ENCODE results near the gene GALNT14.

GALNT14 gene

DNA sequence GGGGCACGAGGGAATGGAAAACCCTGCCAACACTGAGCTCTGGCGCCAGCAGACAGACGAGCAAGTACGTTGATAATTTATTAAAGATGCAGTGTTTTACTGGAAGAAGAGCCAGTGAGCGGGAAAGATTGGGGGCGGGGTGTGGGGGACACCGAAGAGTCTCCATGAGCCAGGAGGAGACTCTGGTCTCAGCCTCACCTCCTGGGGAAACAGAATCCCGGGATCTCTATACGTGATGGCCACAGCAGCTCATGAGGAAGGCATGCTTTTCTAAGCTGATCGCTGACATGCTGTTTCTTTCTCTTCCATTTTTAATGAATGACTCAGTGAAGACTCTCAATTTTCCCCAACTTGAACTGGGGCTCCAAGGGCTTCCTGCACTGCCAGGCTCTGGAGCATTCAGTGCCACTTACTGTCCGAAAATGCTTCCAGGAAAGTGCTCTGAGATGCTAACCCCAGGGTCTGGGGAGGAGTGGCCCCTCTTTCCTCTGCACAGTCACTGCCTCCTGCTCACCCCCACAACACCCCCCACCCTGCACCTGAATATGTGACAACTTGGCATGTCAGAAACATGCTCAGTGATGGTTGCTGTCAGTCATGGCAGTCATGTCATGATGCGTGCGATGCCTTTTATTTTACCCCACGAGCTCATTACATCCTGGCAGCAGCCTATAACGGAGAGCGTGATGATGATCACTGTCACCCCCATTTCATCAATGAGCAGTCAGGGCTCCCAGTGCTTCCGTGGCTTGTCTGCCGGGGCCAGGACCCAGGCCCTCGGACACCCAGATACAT is 166.8 kb downstream of the GALNT14 start:
- DNase-seq: no peak

DNA sequence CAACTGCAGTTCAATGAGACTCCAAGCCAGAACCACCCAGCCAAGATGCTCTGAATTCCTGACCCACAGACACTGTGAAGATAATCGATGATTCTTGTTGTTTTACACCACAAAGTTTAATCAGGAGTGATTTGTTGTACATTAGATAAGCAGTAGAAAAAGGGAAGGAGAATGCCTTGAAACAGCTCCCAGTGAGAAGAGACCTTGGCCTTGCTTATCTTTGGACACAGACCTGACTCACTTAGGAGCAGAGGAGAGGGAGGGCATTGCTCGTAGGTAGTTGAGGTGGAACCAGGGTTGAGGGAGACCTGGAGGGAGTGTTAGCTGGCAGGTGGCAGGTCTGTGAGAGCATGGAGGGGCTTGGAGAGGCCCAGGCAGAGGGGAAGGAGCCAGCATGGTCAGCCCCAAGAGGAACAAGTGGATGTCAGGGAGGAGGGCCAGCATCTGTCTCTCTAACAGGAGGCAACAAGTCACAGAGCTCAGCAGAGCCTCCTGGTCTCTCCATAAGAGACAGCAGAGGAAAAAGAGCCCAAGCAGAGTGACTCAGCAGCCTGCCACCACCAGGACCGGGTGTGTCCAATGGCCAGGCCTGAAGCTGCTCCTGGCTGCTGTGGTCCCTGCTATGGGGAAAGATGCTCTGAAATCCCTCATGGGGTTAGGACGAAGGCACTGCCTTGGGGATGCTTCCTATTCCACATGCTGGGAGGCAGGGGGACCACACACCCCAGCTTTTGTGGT is 169.4 kb downstream of the GALNT14 start:
- DNase-seq: no peak

DNA sequence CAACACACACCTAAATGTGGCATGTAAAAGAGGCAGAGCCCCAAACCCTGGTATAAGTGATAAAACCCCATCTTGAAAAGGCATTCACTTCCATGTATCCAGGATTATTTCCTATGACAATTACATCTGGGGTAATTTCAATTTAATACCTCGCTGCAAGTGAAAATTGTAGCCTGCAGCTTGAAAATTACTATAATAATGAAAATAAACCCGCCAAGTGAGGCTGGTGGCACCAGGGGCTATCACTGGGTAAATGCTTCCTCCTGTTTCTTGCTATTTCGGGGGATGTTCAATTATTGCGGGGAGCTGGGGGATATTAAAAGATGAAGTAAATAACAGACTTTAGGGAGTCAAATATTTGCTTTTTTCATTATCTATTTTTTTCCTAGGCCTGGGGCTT is 171.5 kb downstream of the GALNT14 start:
- DNase-seq: no peak

DNA sequence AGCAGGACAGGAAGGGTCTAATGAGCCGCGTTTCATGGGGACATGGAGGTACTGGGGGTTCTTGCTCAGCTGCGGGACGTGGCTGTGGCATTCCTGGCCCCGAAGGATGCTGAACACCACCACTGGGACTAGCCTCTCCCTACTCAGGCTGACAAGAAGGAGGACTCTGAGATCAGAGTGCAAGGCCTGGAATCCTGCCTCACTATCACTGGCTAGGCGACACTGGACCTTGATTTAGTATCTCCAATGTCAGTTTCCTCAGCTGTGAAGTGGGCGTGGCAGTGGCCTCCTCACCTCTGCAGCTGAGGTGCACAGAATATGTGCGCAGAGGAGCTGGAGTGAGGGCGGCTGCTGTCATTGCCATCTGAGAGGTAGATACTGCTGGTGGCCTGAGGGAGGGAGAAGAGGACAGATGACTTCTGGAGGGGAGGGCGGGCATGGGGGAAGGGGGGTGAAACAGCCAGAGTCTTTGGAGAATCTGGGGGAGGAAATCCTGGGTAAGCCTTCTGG is 173.2 kb downstream of the GALNT14 start:
- no peak for DNase-seq

DNA sequence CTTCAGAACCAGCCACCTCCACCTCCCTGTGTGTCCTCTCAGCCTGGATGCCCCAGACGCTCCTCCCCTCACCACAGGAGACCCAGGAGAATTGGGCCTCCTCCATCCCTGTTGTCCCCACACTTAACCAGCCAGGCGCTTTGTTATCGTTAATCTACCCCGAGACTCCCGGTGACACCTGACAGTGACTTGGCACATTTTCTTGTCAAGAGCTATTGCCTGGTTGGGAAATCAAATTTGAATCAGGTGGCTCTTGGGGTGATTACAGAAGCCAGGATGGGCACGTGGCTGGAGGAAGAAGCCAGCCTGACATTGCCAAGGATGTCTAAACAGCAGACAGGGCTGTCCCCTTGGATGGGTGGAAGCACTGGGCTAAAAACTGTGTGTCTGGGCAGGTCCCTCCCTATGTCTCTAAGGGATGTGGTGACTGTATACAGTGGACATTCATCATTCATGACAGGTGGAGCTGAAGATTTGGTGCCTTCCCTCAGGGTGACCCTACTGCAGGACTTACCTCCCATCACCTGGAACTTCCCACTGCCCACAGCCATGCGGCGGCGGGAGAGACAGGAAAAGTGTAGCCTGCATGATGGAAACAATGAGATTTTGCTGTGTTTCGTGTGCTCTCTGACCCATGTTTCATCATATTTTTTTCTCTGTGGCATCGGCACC is 173.8 kb downstream of the GALNT14 start:
- no peak for DNase-seq

DNA sequence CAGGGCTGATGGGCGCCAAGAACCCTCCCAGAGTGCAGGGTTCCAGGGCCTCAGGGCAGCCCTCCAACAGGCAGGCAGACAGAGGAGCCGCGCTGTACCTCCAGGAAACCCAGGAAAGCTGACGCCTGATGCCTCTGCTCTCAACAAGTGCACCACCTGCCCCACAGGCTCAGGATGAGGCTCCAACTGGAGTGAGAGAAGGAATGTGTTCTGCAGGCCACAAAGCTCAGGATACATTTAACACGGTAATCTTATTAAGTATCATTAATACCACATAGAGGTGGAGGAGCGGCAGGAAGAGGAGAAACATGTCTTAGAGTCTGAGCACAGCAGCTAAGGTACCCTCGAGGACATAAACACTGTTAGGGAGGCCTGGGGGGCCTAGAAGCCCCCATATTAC is 175.1 kb downstream of the GALNT14 start:
- DNase-seq: no peak

DNA sequence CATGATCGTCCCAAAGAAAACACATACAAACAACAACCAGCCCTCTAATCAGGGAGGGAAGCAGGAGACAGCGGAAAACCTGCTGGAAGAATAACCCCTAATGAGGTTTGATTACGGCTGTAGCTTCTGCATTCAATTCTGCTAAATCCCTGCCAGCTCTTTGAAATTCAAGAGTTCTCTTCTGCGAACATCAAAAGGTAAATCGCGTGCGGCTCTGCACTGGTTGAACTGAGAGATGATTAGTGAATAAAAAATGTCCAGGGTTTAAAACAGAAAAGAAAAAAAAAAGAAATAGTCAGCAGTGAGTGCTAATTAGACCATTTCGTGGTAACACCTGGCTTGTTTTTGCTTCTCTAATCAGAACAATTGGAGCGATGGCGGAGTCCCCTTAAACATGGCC is 178.0 kb downstream of the GALNT14 start:
- no peak for DNase-seq

DNA sequence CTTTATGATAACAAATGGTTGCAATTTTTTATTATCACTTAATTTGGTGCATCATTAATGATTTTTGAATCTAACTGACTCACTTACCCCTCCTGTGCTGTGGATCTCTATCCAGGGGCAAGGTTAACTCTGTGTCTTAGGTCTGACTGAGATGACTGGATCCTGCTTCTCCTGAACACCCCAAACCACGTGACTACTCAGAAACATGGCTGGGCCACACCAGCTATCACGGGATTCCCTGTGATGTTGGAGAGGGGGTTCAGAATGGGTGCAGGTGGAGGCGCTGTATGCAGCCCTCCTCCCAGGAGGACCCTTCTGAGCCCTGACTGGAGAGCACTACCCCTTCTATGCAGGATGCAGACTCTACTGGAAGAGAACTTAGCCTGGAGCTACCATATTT is 178.6 kb downstream of the GALNT14 start:
- DNase-seq: no peak

DNA sequence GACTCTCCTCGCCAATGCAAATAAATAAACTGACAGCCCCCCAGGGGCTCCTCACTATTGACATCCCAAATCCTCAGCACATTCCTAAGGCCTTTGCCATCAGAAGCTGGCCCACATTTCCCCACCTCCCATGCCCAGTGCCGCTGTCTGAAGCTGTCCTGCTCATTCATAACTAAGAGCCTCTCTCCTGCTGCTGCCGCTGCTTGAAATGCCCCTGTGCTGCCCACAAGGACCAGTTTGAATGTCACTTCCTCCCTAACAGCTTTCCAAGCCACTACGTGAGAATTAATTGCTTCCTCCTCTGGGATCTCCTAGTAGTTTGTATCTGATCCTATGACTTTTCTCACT is 179.3 kb downstream of the GALNT14 start:
- no peak for DNase-seq

DNA sequence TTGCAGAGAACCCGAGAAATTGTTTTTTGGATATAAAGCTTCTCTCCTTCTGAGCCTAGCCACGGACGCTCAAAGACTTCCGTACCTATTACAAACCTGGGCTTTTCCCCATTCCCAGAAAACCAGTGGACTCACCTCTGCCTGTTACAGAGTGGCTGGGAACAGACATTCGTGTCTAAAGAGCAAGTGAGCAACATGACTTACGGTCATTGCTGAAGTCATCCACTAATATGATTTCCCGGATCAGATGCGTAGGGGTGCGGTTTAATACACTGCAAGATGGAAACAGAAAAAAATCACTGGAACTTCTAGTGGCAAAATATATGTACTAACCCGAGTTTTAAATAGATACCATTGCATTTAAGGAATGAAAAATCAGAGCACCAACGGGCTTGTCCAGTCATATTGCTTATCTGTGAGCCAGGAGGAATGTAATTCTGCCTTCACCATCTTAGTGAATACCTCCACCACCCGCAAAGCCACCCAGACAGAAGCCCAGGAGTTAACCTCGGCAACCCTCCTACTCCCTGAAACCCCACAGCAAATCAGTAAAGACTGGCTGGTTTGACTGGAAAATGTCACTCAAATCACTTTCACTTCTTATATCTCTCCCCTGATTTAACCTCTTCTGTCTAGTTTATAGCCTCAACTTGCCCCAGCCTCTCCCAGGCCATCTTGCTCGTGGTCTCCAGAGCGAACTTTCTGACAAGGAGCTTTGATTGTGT is 179.9 kb downstream of the GALNT14 start:
- DNase-seq: no peak

DNA sequence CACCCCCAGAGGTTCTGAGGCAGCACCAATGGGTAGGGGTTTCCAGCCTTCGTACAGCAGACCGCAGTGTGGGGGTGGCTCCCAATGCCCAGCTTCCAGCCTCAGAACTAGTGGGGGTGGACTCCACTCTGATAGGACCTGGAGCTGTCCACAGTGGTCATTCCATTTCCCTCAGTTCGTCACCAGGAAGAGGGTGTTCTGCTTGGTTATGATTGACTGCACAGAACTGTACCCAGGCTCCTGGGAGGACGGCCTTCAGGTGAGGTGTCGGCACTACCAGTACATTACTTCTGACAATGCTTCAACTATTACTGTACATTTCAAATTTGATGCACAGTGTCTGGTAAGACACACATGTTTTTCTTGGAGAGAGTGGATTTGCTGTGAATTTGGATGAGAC is 180.6 kb downstream of the GALNT14 start:
- no peak for DNase-seq

DNA sequence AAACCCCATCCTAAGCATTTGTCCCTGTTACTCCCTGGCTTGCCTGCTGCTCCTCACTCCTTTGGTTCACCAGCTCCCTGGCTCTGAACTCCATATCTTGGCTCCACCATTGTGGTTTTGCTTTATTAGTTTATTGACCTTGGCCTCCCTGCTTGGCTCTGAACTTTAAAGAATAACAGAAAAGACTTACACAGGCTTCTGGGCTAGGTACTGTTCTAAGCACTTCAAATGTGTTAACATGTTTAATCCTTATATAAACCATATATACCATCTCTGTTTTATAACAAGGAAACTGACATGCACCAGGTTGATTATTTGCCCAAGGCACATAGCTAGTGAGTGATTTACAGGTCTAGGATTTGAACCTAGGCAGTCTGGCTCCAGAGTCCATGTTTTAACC is 181.2 kb downstream of the GALNT14 start:
- DNase-seq: no peak

DNA sequence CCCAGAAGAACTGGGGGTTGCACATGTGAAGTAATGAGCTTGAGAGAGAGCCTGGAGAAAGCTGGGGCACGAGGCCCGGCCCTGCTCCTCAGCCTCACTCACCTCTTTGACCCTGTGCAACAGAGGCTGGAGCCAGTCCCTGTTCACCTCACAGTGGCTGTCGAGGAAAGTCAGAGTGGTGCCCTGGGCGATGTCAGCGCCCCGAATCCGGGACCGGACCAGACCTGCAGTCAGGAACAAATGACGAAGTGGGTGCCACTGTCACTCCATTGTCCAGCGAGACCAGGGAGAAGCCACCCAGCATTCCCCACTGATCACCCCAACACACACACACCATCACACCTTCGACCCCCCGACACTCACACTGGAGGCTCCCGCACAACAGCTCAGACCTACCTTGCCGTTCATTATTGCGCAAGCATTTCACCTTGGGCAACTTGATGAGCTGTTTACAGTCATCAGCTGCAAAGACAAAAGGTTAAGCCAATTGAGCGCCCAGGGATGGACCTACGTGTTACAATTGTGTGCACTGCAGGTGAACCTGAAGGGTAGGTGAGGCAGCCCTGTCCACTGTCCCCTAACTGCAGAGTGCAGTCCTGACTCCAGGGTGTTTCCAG is 182.6 kb downstream of the GALNT14 start:
- no peak for DNase-seq

DNA sequence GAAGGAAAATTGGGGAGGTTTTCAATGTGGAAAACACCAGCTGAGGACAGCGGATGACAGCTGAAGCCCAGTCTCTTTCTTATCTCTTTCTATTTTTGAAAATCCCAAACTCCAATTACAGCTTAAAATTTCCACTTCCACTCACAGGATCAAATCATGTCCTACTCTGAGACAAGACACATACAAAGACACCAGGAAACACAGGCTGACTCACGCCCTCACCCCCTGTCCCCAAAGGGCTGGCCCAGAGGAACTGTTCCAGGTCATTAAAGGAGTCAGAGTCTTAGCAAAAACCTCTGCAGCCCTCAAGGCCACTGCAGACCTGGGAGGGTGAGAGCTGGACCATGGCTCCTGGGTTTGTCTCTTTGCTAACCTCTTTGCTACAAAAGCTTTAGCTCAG is 187.9 kb downstream of the GALNT14 start:
- DNase-seq: no peak

DNA sequence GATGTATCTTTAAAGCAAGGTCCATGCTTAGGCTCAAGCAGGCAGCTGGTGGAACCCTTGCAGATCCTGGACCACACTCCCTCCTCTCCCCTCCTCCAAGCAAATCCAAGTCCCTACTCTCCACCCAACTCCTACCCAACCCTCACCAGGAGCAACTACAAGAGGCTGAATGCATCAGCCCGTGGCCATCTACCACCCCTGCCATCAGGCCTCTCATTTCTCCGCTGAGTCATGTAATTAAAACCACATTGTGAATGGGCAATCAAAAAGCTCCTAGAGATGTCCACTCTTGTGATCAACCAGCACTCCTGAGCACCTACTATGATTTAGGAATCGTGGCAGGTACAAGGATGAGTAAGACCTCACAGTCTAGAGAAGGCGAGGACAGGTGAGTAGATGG is 188.8 kb downstream of the GALNT14 start:
- no peak for DNase-seq

DNA sequence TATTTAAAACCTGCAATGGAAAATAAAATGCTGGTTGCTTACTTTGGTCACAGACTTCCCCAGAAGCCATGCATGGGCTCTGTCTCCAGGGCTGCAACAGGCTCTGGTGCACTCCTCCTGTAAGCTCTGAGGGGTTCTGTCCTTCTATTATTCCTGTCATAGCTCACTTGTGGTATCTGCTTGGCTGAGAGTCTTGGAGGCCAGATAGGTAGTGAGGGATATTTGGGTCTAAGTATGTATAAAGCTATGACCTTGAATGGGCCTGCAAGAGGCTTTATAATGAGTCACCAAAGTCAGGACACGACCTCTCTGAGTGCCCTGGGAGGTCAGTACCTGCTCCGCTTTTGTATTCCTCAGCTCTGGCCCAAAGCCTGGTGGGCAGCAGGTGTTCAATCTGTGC is 189.4 kb downstream of the GALNT14 start:
- DNase-seq: no peak

DNA sequence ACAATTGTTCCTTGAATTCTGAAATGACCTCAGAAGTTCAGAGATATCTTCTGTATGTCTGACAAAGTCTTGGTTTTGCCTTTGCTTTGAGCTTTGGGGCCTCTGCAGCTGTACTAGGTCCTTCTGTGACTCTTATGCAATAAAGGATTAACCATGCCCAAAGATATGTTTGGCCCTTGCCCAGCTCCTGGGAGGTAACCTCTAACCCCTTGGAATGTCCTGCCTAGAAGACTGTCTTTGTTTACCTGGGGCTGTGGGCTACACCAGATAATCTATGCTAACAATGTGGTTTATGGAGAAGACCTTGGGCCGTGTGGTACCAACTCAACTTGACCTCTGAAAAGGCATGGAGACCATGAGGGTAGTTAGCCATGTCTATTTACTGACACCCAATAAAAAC is 190.1 kb downstream of the GALNT14 start:
- no peak for DNase-seq

DNA sequence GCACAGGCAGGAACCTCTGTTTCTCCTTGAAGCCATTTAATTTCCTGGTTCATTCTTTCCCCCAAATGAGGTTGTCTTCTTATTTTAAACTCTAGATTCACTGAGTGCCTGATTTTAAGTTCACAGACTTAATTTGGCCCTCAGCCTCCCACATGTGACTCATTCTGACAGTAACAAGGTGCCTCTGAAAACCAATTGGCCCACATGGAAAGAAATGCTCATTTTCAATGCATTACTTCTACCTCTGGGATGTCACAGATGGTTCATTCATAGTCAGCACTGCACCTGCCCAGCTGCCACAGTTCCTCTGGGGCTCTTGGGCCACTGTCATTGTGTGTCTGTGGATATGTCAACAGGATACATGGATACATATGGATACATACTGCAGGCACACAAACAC is 190.6 kb downstream of the GALNT14 start:
- no peak for DNase-seq

DNA sequence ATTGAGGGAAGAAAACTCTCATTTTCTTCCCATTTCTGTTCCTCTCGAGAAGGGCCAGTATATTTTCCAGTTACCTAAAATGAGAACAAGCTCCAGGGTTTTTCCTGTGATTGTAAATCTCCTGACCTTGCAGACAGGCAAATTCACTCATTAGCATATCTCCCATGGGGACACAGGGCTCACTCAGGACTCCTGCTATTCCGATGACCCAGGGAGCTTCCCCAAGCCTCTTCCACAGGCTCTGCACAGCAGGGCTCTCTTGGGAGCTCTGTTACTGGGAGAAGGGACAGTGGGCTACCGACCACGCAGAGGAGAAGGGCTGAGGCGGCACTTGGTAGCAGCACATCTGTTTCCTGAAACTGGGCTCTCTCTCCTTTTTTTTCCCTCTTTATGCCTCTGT is 195.8 kb downstream of the GALNT14 start:
- no peak for DNase-seq

DNA sequence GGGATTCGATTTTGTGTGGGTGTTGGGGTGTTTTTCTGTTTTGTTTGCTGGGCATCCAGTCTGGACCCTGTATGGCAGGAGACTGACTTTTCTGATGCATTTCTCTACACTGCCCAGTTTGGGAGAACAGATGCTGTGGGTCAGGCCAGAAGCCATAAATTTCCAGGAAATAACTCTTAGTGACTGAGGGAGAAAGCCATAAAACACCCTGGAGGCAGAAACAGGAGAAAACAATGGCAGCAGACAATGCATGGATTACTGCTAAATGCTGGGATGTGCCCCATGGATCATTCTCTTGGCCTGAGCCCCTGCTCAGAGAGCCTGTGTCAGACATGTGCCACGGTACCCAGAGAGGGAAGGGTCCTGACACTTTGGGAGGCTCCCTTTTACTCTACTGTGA is 197.4 kb downstream of the GALNT14 start:
- DNase-seq: no peak

DNA sequence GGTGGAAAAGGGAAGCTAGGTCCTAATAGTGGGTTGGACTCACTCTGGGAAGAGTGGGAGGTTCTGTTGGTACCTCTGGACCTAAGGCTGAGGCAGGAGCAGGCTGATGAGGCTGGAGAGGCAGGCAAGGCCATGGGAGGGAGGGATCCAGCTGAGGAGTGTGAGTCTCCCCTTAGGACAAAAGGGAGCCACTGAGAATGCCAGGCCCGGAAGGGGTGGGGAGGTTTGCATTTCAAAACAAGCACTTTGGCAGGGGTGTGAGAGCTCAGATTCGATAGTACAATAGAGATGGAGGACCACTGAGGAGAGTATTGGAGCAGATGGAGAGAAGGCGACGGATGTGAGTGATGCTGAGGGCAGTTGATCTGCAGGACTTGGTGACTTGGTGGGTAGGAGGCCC is 198.9 kb downstream of the GALNT14 start:
- no peak for DNase-seq

DNA sequence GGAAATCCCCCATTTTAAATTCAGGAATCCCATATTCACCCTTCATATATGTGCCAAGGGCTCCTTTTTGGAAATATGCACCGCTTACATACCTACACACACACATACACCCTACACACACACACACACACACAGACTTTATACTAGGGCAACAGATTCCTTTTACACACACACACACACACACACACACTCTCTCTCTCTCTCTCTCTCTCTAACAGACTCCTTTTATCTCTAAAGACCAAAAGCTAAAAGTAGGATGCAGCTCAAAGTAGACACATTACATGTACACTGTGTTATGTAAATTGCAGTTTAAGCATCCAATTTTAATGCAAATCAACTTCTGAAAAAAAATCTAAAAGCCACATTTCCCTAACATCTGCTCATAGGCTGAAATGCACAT is 200.0 kb downstream of the GALNT14 start:
- no peak for DNase-seq

DNA sequence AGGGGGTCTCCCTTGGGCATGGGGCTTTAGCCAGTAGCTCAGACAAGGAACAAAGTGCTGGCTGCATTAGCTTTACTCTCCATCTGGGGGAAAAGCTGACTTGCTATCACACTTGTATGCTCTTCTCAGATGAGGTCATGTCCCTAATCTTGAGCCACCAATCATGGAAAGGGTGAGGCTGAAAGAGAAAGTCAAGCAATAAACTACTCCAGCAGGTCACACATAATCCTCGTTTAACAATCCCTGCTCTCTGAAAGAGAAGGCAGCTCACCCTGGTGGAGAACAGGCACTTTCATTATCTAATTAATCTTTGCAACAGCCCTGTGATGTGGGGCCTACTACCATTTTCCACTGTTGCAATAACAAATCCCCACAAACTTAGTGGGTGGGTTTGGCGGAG is 201.3 kb downstream of the GALNT14 start:
- no peak for DNase-seq

Data from NCI-H1092 (cell line).